Activated CD4-positive, alpha-beta T cell treated with anti-CD3 and anti-CD28 coated beads for 36 hours (primary cell): ENCODE results near the gene PIK3IP1. TPM values are rescaled to one million over a fixed set of nuclear protein-coding genes. Genes with fewer than 3 reads are reported as not detected.

Experiments
- ATAC-seq: fragments of 200-7000 bp; cut with Tn5 transposase; one replicate; pipeline ENCODE4 v1.10.0; 2021; ENCODE audit warnings: mild to moderate bottlenecking, moderate library complexity
- CTCF ChIA-PET: fragments of 350-600 bp; sonication (Branson Sonifier 250); formaldehyde crosslinking; loops from one replicate; lab custom pipeline; 2021; ENCODE audit warnings: antibody characterized with exemption; lab: Charles Lee
- POLR2A ChIA-PET: fragments of 350-600 bp; sonication (Branson Sonifier 250); formaldehyde crosslinking; loops from one replicate; lab custom pipeline; 2021; ENCODE audit warnings: antibody characterized with exemption, inconsistent platforms; lab: Charles Lee
- DNase-seq: peaks from one replicate; pipeline ENCODE4 v3.0.0-alpha.2; 2020
- H3K27ac Mint-ChIP-seq: one replicate; pipeline ENCODE4 v1.8.0; 2021; ENCODE audit warnings: mixed read lengths
- H3K27me3 Mint-ChIP-seq: one replicate; pipeline ENCODE4 v1.8.0; 2021; ENCODE audit warnings: mixed read lengths
- H3K36me3 Mint-ChIP-seq: one replicate; pipeline ENCODE4 v1.8.0; 2021; ENCODE audit warnings: low read depth, mixed read lengths
- H3K4me1 Mint-ChIP-seq: one replicate; pipeline ENCODE4 v1.8.0; 2021; ENCODE audit warnings: mixed read lengths
- H3K4me3 Mint-ChIP-seq: one replicate; pipeline ENCODE4 v1.8.0; 2021; ENCODE audit warnings: mild to moderate bottlenecking, moderate library complexity, mixed read lengths
- H3K9me3 Mint-ChIP-seq: one replicate; pipeline ENCODE4 v1.8.0; 2021; ENCODE audit warnings: low read depth, mixed read lengths
- intact Hi-C, 2 experiments: fragments of 100-400 bp; cut with DNase I in 1 of 2; cut with micrococcal nuclease in 1 of 2; formaldehyde crosslinking; loops; one replicate each; pipeline versions ENCODE4 v1.14.2 to v1.15.1; 2022 to 2024; cut with DNase I, micrococcal nuclease
- total RNA-seq, 2 experiments: library from RNA; stranded (reverse); gene quantifications; one replicate each; pipeline ENCODE4 v1.2.3, GENCODE V29; 2021

Gene PIK3IP1
- total RNA-seq, 2 experiments from 2014 or later, result 14.2 to 15.1 TPM

DNA sequence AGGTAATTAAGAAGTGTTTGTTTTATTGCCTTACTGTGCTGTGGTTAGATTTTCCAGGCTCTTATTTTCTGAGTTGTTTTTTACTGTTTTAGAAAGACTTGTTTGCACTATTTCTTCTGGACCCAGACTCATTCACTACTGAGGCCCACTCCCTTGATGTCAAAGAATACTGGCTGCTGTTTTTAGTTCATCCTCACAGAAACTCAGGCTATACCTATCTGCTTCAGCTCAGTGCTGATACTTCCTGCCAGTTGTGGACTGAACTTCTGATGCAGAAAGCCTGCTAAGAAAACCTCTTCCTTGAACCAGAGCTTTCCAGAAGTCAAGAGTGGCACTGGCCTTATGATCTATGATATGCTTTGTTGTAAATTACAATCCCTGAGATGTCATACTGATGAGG, 15.9 kb upstream of the PIK3IP1 start:
- ChIA-PET CTCF (interaction anchor here (8.1 kb wide), 1 partner anchor 13 kb away, joined by 80 read pairs; the partner anchor contains the start of gene PIK3IP1), POLR2A (interaction anchor here (0.6 to 1.2 kb wide), 2 partner anchors 16 to 922 kb away, joined by 5 to 6 read pairs; partner anchors contain the start of gene PIK3IP1)
- Mint-ChIP-seq H3K4me3 (no peak overlapping the region), H3K4me1 (peaks cover 40% of the 10 kb centered on the region), H3K9me3 (no peaks in the 10 kb centered on the region), H3K36me3 (peaks cover 4% of the 10 kb centered on the region), H3K27me3 (no peaks in the 10 kb centered on the region), H3K27ac (peak overlapping the region; percentile 73)
- intact Hi-C loops, result no loop called here
- no peak for DNase-seq
- ATAC-seq, result no peak

GRCh38 chr22:31305194-31305593, 12.9 kb upstream of the PIK3IP1 start:
- DNase-seq, result no peak
- Mint-ChIP-seq H3K27me3 (no peaks in the 10 kb centered on the region), H3K36me3 (peaks cover 4% of the 10 kb centered on the region), H3K9me3 (no peaks in the 10 kb centered on the region), H3K4me3 (no peak overlapping the region), H3K4me1 (peaks cover 46% of the 10 kb centered on the region), H3K27ac (no peak overlapping the region)
- ATAC-seq, result no peak
- intact Hi-C loops, result no loop called here
- POLR2A ChIA-PET, result no interaction called here
- CTCF ChIA-PET, result no interaction called here

DNA sequence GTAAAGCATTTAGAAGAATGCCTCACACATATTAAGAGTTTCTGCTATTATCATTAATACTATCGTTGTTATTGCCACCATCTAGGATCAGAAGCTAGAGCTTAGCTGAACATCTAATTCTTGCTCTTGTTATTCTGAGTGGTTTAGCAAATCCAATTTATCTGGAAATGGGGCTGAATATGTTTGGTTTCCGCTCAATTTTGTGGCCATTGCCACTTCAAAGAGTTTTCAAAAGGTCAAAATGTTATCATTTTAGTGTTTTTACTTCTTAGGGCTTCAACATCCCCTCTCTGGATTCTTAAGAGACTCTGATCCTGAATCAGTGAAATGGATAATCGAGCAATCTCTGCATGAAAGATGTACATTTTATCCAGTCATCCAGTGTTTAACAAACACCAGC, 10.2 kb upstream of the PIK3IP1 start:
- ATAC-seq, result no peak
- H3K4me1 Mint-ChIP-seq, result peaks cover 32% of the 10 kb centered on the region
- no peak for DNase-seq
- H3K27ac Mint-ChIP-seq, result no peak overlapping the region
- H3K36me3 Mint-ChIP-seq, result peaks cover 4% of the 10 kb centered on the region
- no peaks in the 10 kb centered on the region for H3K9me3 Mint-ChIP-seq
- ChIA-PET POLR2A (interaction anchor here (0.6 kb wide), 1 partner anchor 18 kb away, joined by 3 read pairs; no protein-coding TSS in a partner anchor), CTCF (interaction anchor here (0.5 to 2.4 kb wide), 8 partner anchors 10 to 208 kb away, joined by 3 to 8 read pairs (median 4); partner anchors contain the start of gene PIK3IP1)
- H3K4me3 Mint-ChIP-seq, result no peak overlapping the region
- intact Hi-C loops, result no loop called here
- H3K27me3 Mint-ChIP-seq, result no peaks in the 10 kb centered on the region

- Mint-ChIP-seq H3K9me3 (no peaks in the 10 kb centered on the region), H3K36me3 (peaks cover 4% of the 10 kb centered on the region), H3K27me3 (no peaks in the 10 kb centered on the region), H3K27ac (no peak overlapping the region), H3K4me3 (no peak overlapping the region), H3K4me1 (peaks cover 34% of the 10 kb centered on the region)
- ATAC-seq (no peak), DNase-seq (no peak)
- intact Hi-C loops, result no loop called here
- POLR2A ChIA-PET, result no interaction called here
- CTCF ChIA-PET, result interaction anchor here (0.5 to 2.5 kb wide), 6 partner anchors 10 to 208 kb away, joined by 3 to 18 read pairs (median 5); partner anchors contain the start of gene PIK3IP1
Measured at GRCh38 chr22:31302006-31302405, 9.7 kb upstream of the PIK3IP1 start.

DNA sequence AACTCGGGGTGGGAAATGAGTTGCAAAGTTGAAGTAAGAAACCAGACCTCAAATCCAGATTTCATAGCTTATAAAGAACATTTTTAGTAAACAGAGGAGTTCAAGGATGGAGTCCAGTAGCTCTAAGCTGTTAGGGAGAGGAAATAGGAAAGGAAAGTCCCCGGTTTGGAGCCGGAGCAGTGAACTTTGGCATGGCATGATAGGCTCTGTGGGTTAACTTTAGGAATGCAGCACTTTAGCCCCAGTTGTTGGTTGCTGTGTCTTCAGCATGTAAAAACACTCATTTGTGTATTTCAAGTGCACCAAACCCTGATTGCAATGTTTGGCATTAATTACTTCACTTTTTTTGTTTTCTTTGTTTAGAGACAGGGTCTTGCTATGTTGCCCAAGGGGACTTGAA, 8.6 kb upstream of the PIK3IP1 start:
- Mint-ChIP-seq H3K4me1 (peaks cover 37% of the 10 kb centered on the region), H3K36me3 (no peaks in the 10 kb centered on the region), H3K9me3 (no peaks in the 10 kb centered on the region), H3K27ac (no peak overlapping the region), H3K27me3 (no peaks in the 10 kb centered on the region), H3K4me3 (no peak overlapping the region)
- no peak for DNase-seq
- ChIA-PET CTCF (interaction anchor here (0.6 to 2.5 kb wide), 9 partner anchors 9 to 234 kb away, joined by 3 to 18 read pairs (median 4); partner anchors contain the start of gene PIK3IP1), POLR2A (no interaction called here)
- no peak for ATAC-seq
- intact Hi-C loops, result no loop called here

DNA sequence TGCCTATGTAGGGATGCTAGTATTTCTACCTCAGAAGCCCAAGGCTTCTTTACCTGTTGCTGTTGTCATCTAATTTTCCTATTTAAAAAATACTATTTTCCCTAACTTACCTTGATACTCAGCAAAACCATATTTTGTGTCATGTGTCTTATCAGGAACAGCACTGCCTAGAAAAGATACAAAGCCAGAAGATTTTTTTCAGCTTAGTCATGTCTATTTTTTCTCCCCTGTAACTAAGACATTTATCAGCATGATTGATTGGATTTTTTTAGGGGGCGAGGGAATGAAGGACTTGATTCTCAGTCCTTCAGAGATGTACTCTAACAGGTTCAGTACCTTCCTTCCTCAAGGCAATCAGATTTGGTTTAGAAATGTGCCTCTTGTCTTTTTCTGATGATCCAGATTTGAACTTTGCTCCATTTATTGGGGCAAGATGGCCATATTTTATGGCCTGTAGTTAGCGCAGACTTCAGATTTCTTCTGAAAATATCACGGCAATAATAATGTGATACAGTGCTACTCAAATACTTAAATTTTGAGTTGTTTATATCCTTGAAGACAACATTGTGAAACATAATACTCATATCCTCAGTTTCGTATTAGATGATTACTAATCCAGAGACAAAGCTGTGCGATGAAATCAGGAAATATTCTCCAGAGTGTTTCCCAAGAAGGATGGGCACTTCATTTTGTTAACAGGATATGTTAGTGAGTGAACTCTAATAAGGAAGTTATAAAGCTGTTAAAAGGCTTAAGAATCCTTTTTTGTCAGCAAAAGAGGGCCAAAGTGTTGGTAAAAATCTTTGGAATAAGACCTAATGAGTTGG, 3.8 kb upstream of the PIK3IP1 start:
- Mint-ChIP-seq H3K27ac (peak overlapping the region; percentile 75), H3K4me1 (peaks cover 54% of the 10 kb centered on the region), H3K4me3 (peak overlapping the region; percentile 51), H3K36me3 (peaks cover 5% of the 10 kb centered on the region), H3K9me3 (peaks cover 2% of the 10 kb centered on the region), H3K27me3 (no peaks in the 10 kb centered on the region)
- intact Hi-C loops, result no loop called here
- ATAC-seq (peak; percentile 10), DNase-seq (no peak)
- ChIA-PET POLR2A (no interaction called here), CTCF (interaction anchor here (0.5 to 8.0 kb wide), 6 partner anchors 13 to 235 kb away, joined by 3 to 80 read pairs (median 5); no protein-coding TSS in a partner anchor)

- intact Hi-C loops, result no loop called here
- peaks cover 7% of the 10 kb centered on the region for H3K36me3 Mint-ChIP-seq
- H3K27ac Mint-ChIP-seq, result peak overlapping the region; percentile 61
- ChIA-PET CTCF (interaction anchor here (0.5 to 8.0 kb wide), 2 partner anchors 16 to 236 kb away, joined by 3 to 80 read pairs; no protein-coding TSS in a partner anchor), POLR2A (no interaction called here)
- H3K9me3 Mint-ChIP-seq, result peaks cover 2% of the 10 kb centered on the region
- H3K4me3 Mint-ChIP-seq, result peak overlapping the region; percentile 51
- peaks cover 51% of the 10 kb centered on the region for H3K4me1 Mint-ChIP-seq
- DNase-seq (no peak), ATAC-seq (no peak)
- H3K27me3 Mint-ChIP-seq, result no peaks in the 10 kb centered on the region
Measured at GRCh38 chr22:31295360-31295759, 3.1 kb upstream of the PIK3IP1 start.

- H3K4me3 Mint-ChIP-seq, result peak overlapping the region; percentile 90
- peak overlapping the region; percentile 97 for H3K27ac Mint-ChIP-seq
- ChIA-PET POLR2A (interaction anchor here (0.6 to 5.6 kb wide), 11 partner anchors 8 to 323 kb away, joined by 3 to 38 read pairs (median 7); partner anchors contain the start of genes LIMK2, MORC2 and TUG1), CTCF (interaction anchor here (0.6 to 8.0 kb wide), 21 partner anchors 9 to 648 kb away, joined by 3 to 80 read pairs (median 4); partner anchors contain the start of genes LIMK2 and SELENOM)
- DNase-seq (peak; percentile 39), ATAC-seq (no peak)
- peaks cover 26% of the 10 kb centered on the region for H3K36me3 Mint-ChIP-seq
- H3K27me3 Mint-ChIP-seq, result no peaks in the 10 kb centered on the region
- H3K4me1 Mint-ChIP-seq, result peaks cover 71% of the 10 kb centered on the region
- H3K9me3 Mint-ChIP-seq, result peaks cover 2% of the 10 kb centered on the region
- intact Hi-C loops, result loop anchor here (1.0 to 5.0 kb wide), 18 partner anchors 11 to 869 kb away; partner anchors contain the start of genes DRG1 (in 2 of the 2), PATZ1 (in 2 of the 2), RNF185 (in 2 of the 2) and DEPDC5 (in 1 of the 2)
Measured at GRCh38 chr22:31291481-31292235, 630 bp downstream of the PIK3IP1 start.

- H3K27me3 Mint-ChIP-seq, result no peaks in the 10 kb centered on the region
Measured at GRCh38 chr22:31290494-31291471, 1.5 kb downstream of the PIK3IP1 start.

More at GRCh38 chr22:31290494-31291471, 1.5 kb downstream of the PIK3IP1 start:
- DNase-seq (peak; percentile 97), ATAC-seq (peak; percentile 78)
- intact Hi-C loops, result loop anchor here (1.0 to 5.0 kb wide), 16 partner anchors 57 to 868 kb away; partner anchors contain the start of genes LIMK2 (in 2 of the 2), DEPDC5 (in 1 of the 2), DRG1 (in 1 of the 2) and MORC2 (in 1 of the 2)
- Mint-ChIP-seq H3K27ac (peak overlapping the region; percentile 97), H3K36me3 (peaks cover 29% of the 10 kb centered on the region), H3K4me1 (peaks cover 71% of the 10 kb centered on the region), H3K4me3 (peak overlapping the region; percentile 90), H3K9me3 (peaks cover 2% of the 10 kb centered on the region)
- ChIA-PET CTCF (interaction anchor here (0.8 to 2.8 kb wide), 15 partner anchors 9 to 82 kb away, joined by 3 to 24 read pairs (median 6); partner anchors contain the start of gene LIMK2), POLR2A (interaction anchor here (0.7 to 5.6 kb wide), 10 partner anchors 13 to 642 kb away, joined by 3 to 38 read pairs (median 4); partner anchors contain the start of genes MORC2, PATZ1 and SELENOM)
